ENCODE data around the gene RMC1.

Gene RMC1

DNA sequence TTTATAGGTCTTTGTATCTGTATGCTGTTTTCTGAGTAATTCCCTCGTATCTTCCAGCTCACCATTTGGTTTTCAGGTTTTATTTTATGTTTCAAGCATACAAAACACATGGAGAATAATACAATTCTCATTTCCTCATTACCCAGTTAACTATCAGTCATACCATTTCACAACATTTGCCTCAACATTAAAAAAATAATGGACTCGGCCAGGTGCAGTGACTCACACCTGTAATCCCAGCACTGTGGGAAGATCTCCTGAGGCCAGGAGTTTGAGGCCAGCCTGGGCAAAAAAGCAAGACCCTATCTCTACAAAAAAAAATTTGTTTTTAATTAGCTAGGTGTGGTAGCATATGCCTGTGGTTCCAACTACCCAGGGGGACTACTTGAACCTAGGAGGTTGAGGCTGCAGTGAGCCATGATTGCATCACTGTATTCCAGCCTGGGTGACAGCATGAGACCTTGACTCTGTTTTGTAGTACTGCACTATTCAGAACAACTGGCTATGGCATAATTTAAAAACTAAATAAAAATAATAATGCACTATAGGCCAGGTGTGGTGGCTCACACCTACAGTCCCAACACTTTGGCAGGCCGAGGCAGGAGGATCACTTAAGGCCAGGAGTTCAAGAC is 62.7 kb downstream of the RMC1 start:
- Histone ChIP-seq H4K8ac (ENCODE audit: low read depth, low read length) (no peak overlapping the region), H2AK5ac (ENCODE audit: low read length) (no peak overlapping the region), H2BK5ac (ENCODE audit: low read depth, low read length, poor library complexity) (no peak overlapping the region), H3K14ac (ENCODE audit: low read length) (no peak overlapping the region), H2AFZ (ENCODE audit: insufficient read depth, low read length, poor library complexity) (no peak overlapping the region), H3K9ac (ENCODE audit: low read length) (no peak overlapping the region), H3K27ac (ENCODE audit: low read depth, low read length) (no peak overlapping the region), H3K36me3 (ENCODE audit: control insufficient read depth in 1 of 2, insufficient read depth in 2 of 2, low read length in 2 of 2) (peaks cover 17 to 23% of the 10 kb centered on the region in 2 experiments), H3K4me1 (ENCODE audit: control insufficient read depth in 1 of 2, insufficient read depth in 2 of 2, low read length in 2 of 2) (no peaks in the 10 kb centered on the region), H2BK120ac (ENCODE audit: insufficient read depth, low read length, poor library complexity) (no peak overlapping the region), H3K4me3 (ENCODE audit: low read depth, low read length) (no peak overlapping the region), H4K91ac (ENCODE audit: low read depth, low read length) (no peak overlapping the region), H4K12ac (ENCODE audit: low read depth, low read length) (no peak overlapping the region), H3K23ac (ENCODE audit: low read length) (no peak overlapping the region), H3K27me3 (ENCODE audit: insufficient read depth, low read length) (no peaks in the 10 kb centered on the region), H3K4me2 (ENCODE audit: low read length) (no peak overlapping the region), H2BK12ac (ENCODE audit: low read length) (no peak overlapping the region), H3K9me3 (ENCODE audit: insufficient read depth, low read depth, low read length) (no peaks in the 10 kb centered on the region), H3K4ac (ENCODE audit: low read depth, low read length) (no peak overlapping the region), H3K79me1 (ENCODE audit: low read length) (no peaks in the 10 kb centered on the region), H3K18ac (ENCODE audit: low read length) (no peak overlapping the region), H3K79me2 (ENCODE audit: control insufficient read depth, insufficient read depth, low read length, poor library complexity) (no peaks in the 10 kb centered on the region)
- DNase-seq, result peak in 1 of 2 donors; percentile 44
- no CpG with 5 or more reads among the region's 3 CpGs for WGBS (ENCODE audit: extremely low coverage, insufficient coverage, insufficient read length)

DNA sequence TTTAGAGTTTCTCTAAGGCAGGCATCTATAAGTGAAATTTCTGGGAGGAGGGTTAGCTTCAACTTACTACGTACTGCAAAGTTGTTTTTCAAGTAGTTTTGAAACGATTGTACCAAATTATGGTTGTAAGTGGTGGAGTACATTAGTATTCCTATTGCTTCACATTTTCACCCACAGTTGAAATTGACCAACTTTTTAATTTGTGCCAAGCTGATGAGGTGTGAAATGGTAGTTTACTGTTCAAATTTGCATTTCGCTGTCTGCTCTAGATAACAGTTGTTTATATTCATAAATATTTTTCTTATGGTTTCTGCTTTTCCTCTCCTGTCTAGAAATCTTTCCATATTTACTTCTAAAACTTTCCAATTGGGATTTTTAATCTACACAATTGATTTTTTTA is 64.4 kb downstream of the RMC1 start:
- no peak overlapping the region for H2AFZ ChIP-seq (ENCODE audit: insufficient read depth, low read length, poor library complexity)
- no peaks in the 10 kb centered on the region for H3K27me3 ChIP-seq (ENCODE audit: insufficient read depth, low read length)
- H4K12ac ChIP-seq (ENCODE audit: low read depth, low read length), result no peak overlapping the region
- no peak overlapping the region for H3K27ac ChIP-seq (ENCODE audit: low read depth, low read length)
- peaks cover 13 to 17% of the 10 kb centered on the region in 2 experiments for H3K36me3 ChIP-seq (ENCODE audit: control insufficient read depth in 1 of 2, insufficient read depth in 2 of 2, low read length in 2 of 2)
- no peaks in the 10 kb centered on the region for H3K79me1 ChIP-seq (ENCODE audit: low read length)
- no peak overlapping the region for H2AK5ac ChIP-seq (ENCODE audit: low read length)
- no peak overlapping the region for H2BK120ac ChIP-seq (ENCODE audit: insufficient read depth, low read length, poor library complexity)
- no peak overlapping the region for H3K4me2 ChIP-seq (ENCODE audit: low read length)
- H3K4me3 ChIP-seq (ENCODE audit: low read depth, low read length), result no peak overlapping the region
- no peak overlapping the region for H2BK12ac ChIP-seq (ENCODE audit: low read length)
- H3K9me3 ChIP-seq (ENCODE audit: insufficient read depth, low read depth, low read length), result no peaks in the 10 kb centered on the region
- peaks cover 4 to 5% of the 10 kb centered on the region in 2 experiments for H3K4me1 ChIP-seq (ENCODE audit: control insufficient read depth in 1 of 2, insufficient read depth in 2 of 2, low read length in 2 of 2)
- no peak overlapping the region for H4K91ac ChIP-seq (ENCODE audit: low read depth, low read length)
- H3K4ac ChIP-seq (ENCODE audit: low read depth, low read length), result no peak overlapping the region
- no CpG with 5 or more reads among the region's 3 CpGs for WGBS (ENCODE audit: extremely low coverage, insufficient coverage, insufficient read length)
- no peak overlapping the region for H3K14ac ChIP-seq (ENCODE audit: low read length)
- H2BK5ac ChIP-seq (ENCODE audit: low read depth, low read length, poor library complexity), result no peak overlapping the region
- no peak overlapping the region for H3K9ac ChIP-seq (ENCODE audit: low read length)
- no peak overlapping the region for H4K8ac ChIP-seq (ENCODE audit: low read depth, low read length)
- H3K18ac ChIP-seq (ENCODE audit: low read length), result no peak overlapping the region
- no peak overlapping the region for H3K23ac ChIP-seq (ENCODE audit: low read length)
- DNase-seq, result no peak
- no peaks in the 10 kb centered on the region for H3K79me2 ChIP-seq (ENCODE audit: control insufficient read depth, insufficient read depth, low read length, poor library complexity)

DNA sequence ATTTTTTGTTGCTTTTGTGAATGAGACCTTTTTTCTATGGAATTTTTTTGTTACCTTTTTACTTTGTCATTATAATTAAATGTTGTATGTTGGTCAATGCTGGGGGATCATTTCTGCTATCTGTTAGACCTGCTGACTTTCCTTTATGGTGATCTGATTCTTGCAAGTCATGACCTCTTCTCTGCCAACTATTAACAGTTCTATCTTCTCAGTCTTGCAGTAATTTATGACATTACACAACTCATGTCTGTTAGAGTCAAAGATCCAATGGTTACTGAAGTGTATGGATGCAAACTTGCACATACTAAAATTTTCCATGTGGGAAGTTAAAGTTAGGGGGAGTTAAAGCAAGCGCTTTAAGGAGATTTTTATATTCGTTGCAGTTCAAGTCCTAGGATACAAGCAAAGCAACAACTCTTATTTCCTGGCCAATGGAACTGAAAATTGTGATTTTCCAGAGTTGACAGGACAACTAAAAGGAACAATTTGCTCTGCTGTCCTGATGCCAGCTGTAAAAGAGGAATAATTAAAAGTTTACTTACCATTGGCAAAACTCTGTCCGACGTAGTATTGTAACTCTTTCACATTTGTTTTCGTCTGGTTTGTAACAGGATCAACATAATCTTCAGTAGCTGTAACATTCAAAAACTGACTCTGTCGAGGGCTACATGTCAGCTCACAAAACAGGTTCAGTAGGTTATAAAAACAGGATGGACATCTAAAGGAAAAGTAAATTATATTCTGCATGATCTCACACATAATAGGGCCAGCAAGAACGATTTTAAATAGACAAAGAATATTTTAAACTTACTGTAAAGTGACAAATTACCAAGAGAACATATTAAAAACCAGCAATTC is 65.2 kb downstream of the RMC1 start:
- H3K4ac ChIP-seq (ENCODE audit: low read depth, low read length), result no peak overlapping the region
- H3K9ac ChIP-seq (ENCODE audit: low read length), result no peak overlapping the region
- H3K4me2 ChIP-seq (ENCODE audit: low read length), result no peak overlapping the region
- H3K9me3 ChIP-seq (ENCODE audit: insufficient read depth, low read depth, low read length), result no peaks in the 10 kb centered on the region
- no peak overlapping the region for H4K12ac ChIP-seq (ENCODE audit: low read depth, low read length)
- no peak overlapping the region for H3K4me3 ChIP-seq (ENCODE audit: low read depth, low read length)
- no peak overlapping the region for H2BK12ac ChIP-seq (ENCODE audit: low read length)
- DNase-seq, result no peak
- no peak overlapping the region for H3K27ac ChIP-seq (ENCODE audit: low read depth, low read length)
- no peaks in the 10 kb centered on the region for H3K27me3 ChIP-seq (ENCODE audit: insufficient read depth, low read length)
- no peak overlapping the region for H3K14ac ChIP-seq (ENCODE audit: low read length)
- H4K91ac ChIP-seq (ENCODE audit: low read depth, low read length), result no peak overlapping the region
- H2BK120ac ChIP-seq (ENCODE audit: insufficient read depth, low read length, poor library complexity), result no peak overlapping the region
- no peaks in the 10 kb centered on the region for H3K79me1 ChIP-seq (ENCODE audit: low read length)
- no peaks in the 10 kb centered on the region for H3K79me2 ChIP-seq (ENCODE audit: control insufficient read depth, insufficient read depth, low read length, poor library complexity)
- peaks cover 13 to 17% of the 10 kb centered on the region in 2 experiments for H3K36me3 ChIP-seq (ENCODE audit: control insufficient read depth in 1 of 2, insufficient read depth in 2 of 2, low read length in 2 of 2)
- H2AFZ ChIP-seq (ENCODE audit: insufficient read depth, low read length, poor library complexity), result no peak overlapping the region
- no peak overlapping the region for H3K18ac ChIP-seq (ENCODE audit: low read length)
- no peak overlapping the region for H2AK5ac ChIP-seq (ENCODE audit: low read length)
- H3K4me1 ChIP-seq (ENCODE audit: control insufficient read depth in 1 of 2, insufficient read depth in 2 of 2, low read length in 2 of 2), result peaks cover 4 to 5% of the 10 kb centered on the region in 2 experiments
- WGBS (ENCODE audit: extremely low coverage, insufficient coverage, insufficient read length), result no CpG with 5 or more reads among the region's 7 CpGs
- H2BK5ac ChIP-seq (ENCODE audit: low read depth, low read length, poor library complexity), result no peak overlapping the region
- no peak overlapping the region for H3K23ac ChIP-seq (ENCODE audit: low read length)
- no peak overlapping the region for H4K8ac ChIP-seq (ENCODE audit: low read depth, low read length)

DNA sequence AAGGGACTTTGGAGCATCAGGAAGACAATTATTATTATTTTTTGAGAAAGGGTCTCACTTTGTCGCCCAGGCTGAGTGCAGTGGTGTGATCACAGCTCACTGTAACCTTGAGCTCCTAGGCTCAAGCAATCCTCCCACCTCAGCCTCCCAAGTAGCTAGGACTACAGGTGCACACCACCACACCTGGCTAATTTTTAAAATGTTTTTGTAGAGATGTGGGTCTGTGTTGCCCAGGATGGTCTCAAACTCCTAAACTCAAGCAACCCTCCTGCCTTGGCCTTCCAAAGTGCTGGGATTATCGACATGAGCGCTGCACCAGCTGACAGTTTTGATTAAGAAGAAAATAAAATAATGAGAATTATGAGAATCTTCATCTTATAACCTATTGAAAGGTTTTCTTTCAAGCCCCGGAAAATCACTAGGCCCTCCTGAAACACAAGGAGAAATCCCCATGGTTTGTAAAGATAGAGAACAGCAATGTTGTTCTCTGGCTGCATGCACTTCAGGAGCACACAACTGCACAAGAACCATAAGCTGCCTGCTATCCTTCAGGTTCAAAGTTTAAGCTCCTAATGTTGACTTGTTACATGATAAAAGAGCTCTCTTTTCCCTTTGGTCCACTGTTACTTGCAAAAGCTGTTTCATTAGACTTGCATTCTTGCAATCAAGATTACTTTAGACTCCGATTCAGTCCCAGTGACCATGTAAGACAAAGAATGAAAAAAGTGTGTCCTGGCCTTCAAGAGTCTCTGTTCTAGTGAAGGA is 66.2 kb downstream of the RMC1 start:
- H3K36me3 ChIP-seq (ENCODE audit: control insufficient read depth in 1 of 2, insufficient read depth in 2 of 2, low read length in 2 of 2), result peaks cover 8 to 13% of the 10 kb centered on the region in 2 experiments
- no peak overlapping the region for H3K4me3 ChIP-seq (ENCODE audit: low read depth, low read length)
- H3K27ac ChIP-seq (ENCODE audit: low read depth, low read length), result no peak overlapping the region
- no peak overlapping the region for H4K8ac ChIP-seq (ENCODE audit: low read depth, low read length)
- H2BK12ac ChIP-seq (ENCODE audit: low read length), result no peak overlapping the region
- no peak overlapping the region for H3K4ac ChIP-seq (ENCODE audit: low read depth, low read length)
- no peak overlapping the region for H2BK5ac ChIP-seq (ENCODE audit: low read depth, low read length, poor library complexity)
- H4K12ac ChIP-seq (ENCODE audit: low read depth, low read length), result no peak overlapping the region
- H4K91ac ChIP-seq (ENCODE audit: low read depth, low read length), result no peak overlapping the region
- H2AFZ ChIP-seq (ENCODE audit: insufficient read depth, low read length, poor library complexity), result no peak overlapping the region
- no peaks in the 10 kb centered on the region for H3K79me2 ChIP-seq (ENCODE audit: control insufficient read depth, insufficient read depth, low read length, poor library complexity)
- H3K4me1 ChIP-seq (ENCODE audit: control insufficient read depth in 1 of 2, insufficient read depth in 2 of 2, low read length in 2 of 2), result peaks cover 7 to 10% of the 10 kb centered on the region in 2 experiments
- no peak overlapping the region for H3K9ac ChIP-seq (ENCODE audit: low read length)
- no CpG with 5 or more reads among the region's 5 CpGs for WGBS (ENCODE audit: extremely low coverage, insufficient coverage, insufficient read length)
- H3K23ac ChIP-seq (ENCODE audit: low read length), result no peak overlapping the region
- H3K79me1 ChIP-seq (ENCODE audit: low read length), result peaks cover 1% of the 10 kb centered on the region
- no peak overlapping the region for H2BK120ac ChIP-seq (ENCODE audit: insufficient read depth, low read length, poor library complexity)
- DNase-seq, result no peak
- H3K14ac ChIP-seq (ENCODE audit: low read length), result no peak overlapping the region
- H3K9me3 ChIP-seq (ENCODE audit: insufficient read depth, low read depth, low read length), result no peaks in the 10 kb centered on the region
- no peaks in the 10 kb centered on the region for H3K27me3 ChIP-seq (ENCODE audit: insufficient read depth, low read length)
- no peak overlapping the region for H2AK5ac ChIP-seq (ENCODE audit: low read length)
- no peak overlapping the region for H3K4me2 ChIP-seq (ENCODE audit: low read length)
- no peak overlapping the region for H3K18ac ChIP-seq (ENCODE audit: low read length)
